ENCODE data around the gene SCT. TPM values are rescaled to one million over a fixed set of nuclear protein-coding genes. Genes with fewer than 3 reads are reported as not detected.

The SCT gene
- total and polyA plus RNA-seq, 2 donors (not counting 1 experiment from before 2014, with no cell fraction given): not detected

DNA sequence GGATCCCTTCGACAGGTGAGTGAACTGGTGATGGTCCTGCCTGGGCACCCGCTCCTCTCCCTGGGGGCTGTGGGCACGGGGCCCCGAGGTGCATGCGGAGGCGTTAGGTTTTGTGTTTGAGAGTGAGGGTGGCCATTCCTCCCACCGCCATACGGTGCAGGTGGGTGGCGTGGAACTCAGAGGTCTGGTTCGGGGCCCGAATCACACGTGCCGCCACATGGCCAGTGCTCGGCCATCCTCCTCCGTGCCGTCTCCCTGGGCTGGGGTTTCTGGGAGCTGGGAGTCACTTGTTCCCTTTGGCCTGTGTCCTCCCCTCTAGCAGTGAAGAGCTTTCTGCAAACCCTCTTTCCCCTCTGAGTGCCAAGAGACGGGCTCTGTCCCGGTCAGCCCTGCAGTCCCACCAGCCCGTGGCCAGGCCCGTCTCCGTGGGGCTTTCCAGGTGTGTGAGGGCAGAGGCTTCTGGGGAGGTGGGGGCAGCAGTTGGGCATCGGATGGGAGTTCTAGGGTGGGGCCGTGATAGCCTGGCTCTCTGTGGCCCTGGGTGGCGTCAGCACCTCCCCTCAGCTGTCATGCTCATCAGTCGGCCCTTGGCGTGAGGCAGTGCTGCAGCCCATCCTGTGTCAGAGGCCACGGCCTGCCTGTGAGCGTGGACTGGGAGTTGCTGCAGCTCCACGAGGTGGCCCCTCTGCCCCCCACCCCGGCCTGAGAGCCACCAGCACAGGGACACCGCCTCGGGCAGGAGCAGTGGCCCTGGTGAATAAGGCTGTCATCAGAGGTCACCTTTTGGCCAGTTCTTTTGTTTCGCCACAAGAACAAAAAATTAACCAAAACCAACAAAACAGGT, 21.5 kb downstream of the SCT start:
- Histone ChIP-seq H3K9ac (ENCODE audit: insufficient read depth, low read length) (no peak overlapping the region), H3K27ac (ENCODE audit: insufficient read depth, low read length) (no peak overlapping the region), H4K20me1 (ENCODE audit: control insufficient read depth, extremely low read depth, insufficient read depth, low read length) (no peaks in the 10 kb centered on the region), H3K79me2 (ENCODE audit: control insufficient read depth, insufficient read depth, low read length) (no peaks in the 10 kb centered on the region), H3K9me3 (ENCODE audit: control insufficient read depth, insufficient read depth, low read depth, low read length) (no peaks in the 10 kb centered on the region), H3K4me1 (ENCODE audit: control insufficient read depth, extremely low read depth, insufficient read depth, low read length) (no peaks in the 10 kb centered on the region), H3K27me3 (ENCODE audit: control insufficient read depth, insufficient read depth, low read length) (no peaks in the 10 kb centered on the region), H3K36me3 (ENCODE audit: control insufficient read depth, insufficient read depth, low read length) (peaks cover 55% of the 10 kb centered on the region), H3K4me3 (replicated peaks in 1 of 4; ENCODE audit: control extremely low read depth in 1 of 4, insufficient read depth in 1 of 4, low read depth in 3 of 4, low read length in 4 of 4) (no peak overlapping the region), H2AFZ (ENCODE audit: low read length) (no peak overlapping the region), H3K4me2 (ENCODE audit: extremely low read depth, insufficient read depth, low read length) (no peak overlapping the region)
- TF ChIP-seq, protein P1, sequence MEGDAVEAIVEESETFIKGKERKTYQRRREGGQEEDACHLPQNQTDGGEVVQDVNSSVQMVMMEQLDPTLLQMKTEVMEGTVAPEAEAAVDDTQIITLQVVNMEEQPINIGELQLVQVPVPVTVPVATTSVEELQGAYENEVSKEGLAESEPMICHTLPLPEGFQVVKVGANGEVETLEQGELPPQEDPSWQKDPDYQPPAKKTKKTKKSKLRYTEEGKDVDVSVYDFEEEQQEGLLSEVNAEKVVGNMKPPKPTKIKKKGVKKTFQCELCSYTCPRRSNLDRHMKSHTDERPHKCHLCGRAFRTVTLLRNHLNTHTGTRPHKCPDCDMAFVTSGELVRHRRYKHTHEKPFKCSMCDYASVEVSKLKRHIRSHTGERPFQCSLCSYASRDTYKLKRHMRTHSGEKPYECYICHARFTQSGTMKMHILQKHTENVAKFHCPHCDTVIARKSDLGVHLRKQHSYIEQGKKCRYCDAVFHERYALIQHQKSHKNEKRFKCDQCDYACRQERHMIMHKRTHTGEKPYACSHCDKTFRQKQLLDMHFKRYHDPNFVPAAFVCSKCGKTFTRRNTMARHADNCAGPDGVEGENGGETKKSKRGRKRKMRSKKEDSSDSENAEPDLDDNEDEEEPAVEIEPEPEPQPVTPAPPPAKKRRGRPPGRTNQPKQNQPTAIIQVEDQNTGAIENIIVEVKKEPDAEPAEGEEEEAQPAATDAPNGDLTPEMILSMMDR (conservative IDR thresholded peaks at IDR 0.05 in 1 of 2, IDR thresholded peaks at IDR 0.05 in 1 of 2; ENCODE audit: low read depth in 1 of 2, low read length in 2 of 2): no peak
- TF ChIP-seq EZH2 (IDR thresholded peaks at IDR 0.05; ENCODE audit: low read length, missing control alignments): no peak
- DNase-seq (ENCODE audit: low read depth in 2 of 2): no peak

DNA sequence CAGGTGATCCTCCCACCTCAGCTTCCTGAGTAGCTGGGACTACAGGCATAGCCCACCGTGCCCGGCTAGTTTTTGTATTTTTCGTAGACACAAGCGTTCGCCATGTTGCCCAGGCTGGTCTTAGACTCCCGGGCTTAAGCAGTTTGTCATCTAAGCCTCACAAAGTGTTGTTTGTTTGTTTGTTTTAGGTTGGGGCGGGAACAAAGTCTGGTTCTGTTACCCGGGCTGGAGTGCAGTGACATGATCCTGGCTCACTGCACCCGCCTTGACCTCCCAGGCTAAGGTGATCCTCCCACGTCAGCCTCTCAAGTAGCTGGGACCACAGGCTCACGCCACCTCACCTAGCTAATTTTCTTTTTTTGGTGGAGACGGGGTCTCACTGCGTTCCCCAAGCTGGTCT, 23.8 kb downstream of the SCT start:
- H3K36me3 ChIP-seq (ENCODE audit: control insufficient read depth, insufficient read depth, low read length): peaks cover 42% of the 10 kb centered on the region

DNA sequence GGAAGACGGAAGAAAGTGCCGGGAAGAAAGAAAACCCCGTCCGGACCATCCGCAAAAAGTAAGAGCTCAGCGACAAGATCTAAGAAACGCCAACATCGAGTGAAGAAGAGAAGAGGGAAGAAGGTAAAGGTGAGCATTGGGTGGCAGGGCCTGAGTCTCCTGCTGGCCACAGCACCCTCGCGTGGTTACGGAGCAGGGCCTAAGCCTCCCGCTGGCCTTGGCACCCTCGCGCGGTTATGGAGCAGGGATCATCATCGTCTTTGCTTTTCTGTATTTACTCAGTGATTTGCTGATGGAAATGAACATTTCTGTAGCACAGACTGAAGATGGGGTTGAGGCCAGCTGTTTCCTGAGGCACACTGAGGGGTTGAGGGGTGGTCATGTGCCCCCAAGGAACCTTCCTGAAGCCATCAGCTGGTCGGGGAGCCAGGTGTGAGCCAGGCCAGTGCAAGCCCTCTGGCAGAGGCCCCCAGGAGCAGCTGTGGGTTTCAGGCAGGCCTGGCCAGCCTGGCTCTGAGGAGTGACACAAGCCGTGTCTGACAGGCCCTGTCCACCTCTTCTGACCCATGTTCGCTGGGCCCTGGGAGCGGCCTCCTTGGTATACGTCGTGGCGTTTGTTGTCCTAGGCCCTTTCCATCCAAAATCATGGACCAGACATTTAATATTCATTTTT, 25.3 kb downstream of the SCT start:
- Histone ChIP-seq H3K4me1 (ENCODE audit: control insufficient read depth, extremely low read depth, insufficient read depth, low read length) (no peaks in the 10 kb centered on the region), H3K9ac (ENCODE audit: insufficient read depth, low read length) (no peak overlapping the region), H2AFZ (ENCODE audit: low read length) (no peak overlapping the region), H4K20me1 (ENCODE audit: control insufficient read depth, extremely low read depth, insufficient read depth, low read length) (no peaks in the 10 kb centered on the region), H3K9me3 (ENCODE audit: control insufficient read depth, insufficient read depth, low read depth, low read length) (no peaks in the 10 kb centered on the region), H3K4me3 (replicated peaks in 1 of 4; ENCODE audit: control extremely low read depth in 1 of 4, insufficient read depth in 1 of 4, low read depth in 3 of 4, low read length in 4 of 4) (no peak overlapping the region), H3K27ac (ENCODE audit: insufficient read depth, low read length) (no peak overlapping the region), H3K79me2 (ENCODE audit: control insufficient read depth, insufficient read depth, low read length) (peaks cover 1% of the 10 kb centered on the region), H3K36me3 (ENCODE audit: control insufficient read depth, insufficient read depth, low read length) (peaks cover 38% of the 10 kb centered on the region), H3K27me3 (ENCODE audit: control insufficient read depth, insufficient read depth, low read length) (no peaks in the 10 kb centered on the region), H3K4me2 (ENCODE audit: extremely low read depth, insufficient read depth, low read length) (no peak overlapping the region)
- no peak for DNase-seq (ENCODE audit: low read depth in 2 of 2)
- TF ChIP-seq EZH2 (IDR thresholded peaks at IDR 0.05; ENCODE audit: low read length, missing control alignments): no peak
- TF ChIP-seq, protein P1 (conservative IDR thresholded peaks at IDR 0.05 in 1 of 2, IDR thresholded peaks at IDR 0.05 in 1 of 2; ENCODE audit: low read depth in 1 of 2, low read length in 2 of 2): no peak

More for the DNA sequence above, 23.8 kb downstream of the SCT start:
- Histone ChIP-seq H3K4me2 (ENCODE audit: extremely low read depth, insufficient read depth, low read length) (no peak overlapping the region), H3K4me3 (replicated peaks in 1 of 4; ENCODE audit: control extremely low read depth in 1 of 4, insufficient read depth in 1 of 4, low read depth in 3 of 4, low read length in 4 of 4) (no peak overlapping the region), H3K9ac (ENCODE audit: insufficient read depth, low read length) (no peak overlapping the region), H3K4me1 (ENCODE audit: control insufficient read depth, extremely low read depth, insufficient read depth, low read length) (no peaks in the 10 kb centered on the region), H2AFZ (ENCODE audit: low read length) (no peak overlapping the region), H3K27ac (ENCODE audit: insufficient read depth, low read length) (no peak overlapping the region), H3K27me3 (ENCODE audit: control insufficient read depth, insufficient read depth, low read length) (no peaks in the 10 kb centered on the region), H3K9me3 (ENCODE audit: control insufficient read depth, insufficient read depth, low read depth, low read length) (no peaks in the 10 kb centered on the region), H4K20me1 (ENCODE audit: control insufficient read depth, extremely low read depth, insufficient read depth, low read length) (no peaks in the 10 kb centered on the region), H3K79me2 (ENCODE audit: control insufficient read depth, insufficient read depth, low read length) (no peaks in the 10 kb centered on the region)
- no peak for DNase-seq (ENCODE audit: low read depth in 2 of 2)
- TF ChIP-seq, protein P1 (conservative IDR thresholded peaks at IDR 0.05 in 1 of 2, IDR thresholded peaks at IDR 0.05 in 1 of 2; ENCODE audit: low read depth in 1 of 2, low read length in 2 of 2): no peak
- TF ChIP-seq EZH2 (IDR thresholded peaks at IDR 0.05; ENCODE audit: low read length, missing control alignments): no peak

Data from fibroblast of lung (primary cell).